Keratinocyte (primary cell): ENCODE results near the gene CRABP2. TPM values are rescaled to one million over a fixed set of nuclear protein-coding genes. Genes with fewer than 3 reads are reported as not detected.

Source experiments
- DNase-seq: peaks from one replicate; pipeline ENCODE4 v3.0.0-alpha.2; 2011; ENCODE audit warnings: low read depth, missing footprints, low spot score
- FAIRE-seq: peaks from 2 replicates; lab custom pipeline; 2011; peaks lifted over from hg19 to GRCh38; lab: Jason Lieb, UNC
- H2AFZ ChIP-seq: 2 replicates; pipeline ENCODE4 v1.6.0; 2012; ENCODE audit warnings: low read length, control low read depth, inconsistent platforms; ENCODE audit not compliant: control insufficient read depth
- H3K27ac ChIP-seq: 2 replicates; pipeline ENCODE4 v1.5.1; 2011; ENCODE audit warnings: low read length; ENCODE audit not compliant: control insufficient read depth, insufficient read depth
- H3K27me3 ChIP-seq: 3 replicates; pipeline ENCODE4 v1.6.0; 2011; ENCODE audit warnings: low read length; ENCODE audit not compliant: control insufficient read depth, insufficient read depth; ENCODE audit errors: extremely low read depth
- H3K36me3 ChIP-seq, 2 experiments: 2 replicates in 1 of 2; 3 replicates in 1 of 2; pipeline ENCODE4 v1.5.1; 2011; ENCODE audit warnings: low read length in 2 of 2, mild to moderate bottlenecking in 1 of 2; ENCODE audit not compliant: control insufficient read depth in 2 of 2, insufficient read depth in 2 of 2; ENCODE audit errors: extremely low read depth in 1 of 2
- H3K4me1 ChIP-seq: 3 replicates; pipeline ENCODE4 v1.5.1; 2011; ENCODE audit warnings: low read length; ENCODE audit not compliant: control insufficient read depth, insufficient read depth; ENCODE audit errors: extremely low read depth
- H3K4me2 ChIP-seq: 3 replicates; pipeline ENCODE4 v1.6.0; 2011; ENCODE audit warnings: low read depth, low read length; ENCODE audit not compliant: control insufficient read depth, insufficient read depth; ENCODE audit errors: extremely low read depth
- H3K4me3 ChIP-seq, 3 experiments: fragments of 200-600 bp in 1 of 3; sonication (generic) in 1 of 3; 2 replicates in 2 of 3; 3 replicates in 1 of 3; pipeline ENCODE4 v1.5.1; 2011 to 2016; ENCODE audit warnings: low read length in 3 of 3, mild to moderate bottlenecking in 3 of 3, control low read depth in 2 of 3, inconsistent platforms in 1 of 3, low read depth in 1 of 3, mixed read lengths in 1 of 3, mixed run types in 1 of 3, moderate library complexity in 1 of 3; ENCODE audit not compliant: control insufficient read depth in 2 of 3, insufficient read depth in 2 of 3; ENCODE audit errors: extremely low read depth in 1 of 3
- H3K79me2 ChIP-seq: 2 replicates; pipeline ENCODE4 v1.6.0; 2012; ENCODE audit warnings: low read length; ENCODE audit not compliant: control insufficient read depth, insufficient read depth
- H3K9ac ChIP-seq: 3 replicates; pipeline ENCODE4 v1.6.0; 2011; ENCODE audit warnings: low read length; ENCODE audit not compliant: control insufficient read depth, insufficient read depth; ENCODE audit errors: extremely low read depth
- H3K9me1 ChIP-seq: 3 replicates; pipeline ENCODE4 v1.6.0; 2011; ENCODE audit warnings: low read length; ENCODE audit not compliant: control insufficient read depth, insufficient read depth; ENCODE audit errors: extremely low read depth
- H3K9me3 ChIP-seq: 2 replicates; pipeline ENCODE4 v1.5.1; 2012; ENCODE audit warnings: low read depth, low read length; ENCODE audit not compliant: control insufficient read depth
- H4K20me1 ChIP-seq: 3 replicates; pipeline ENCODE4 v1.6.0; 2011; ENCODE audit warnings: low read length; ENCODE audit not compliant: control insufficient read depth, insufficient read depth; ENCODE audit errors: extremely low read depth
- CTCF ChIP-seq, 3 experiments: IDR thresholded peaks in 1 of 3; conservative IDR thresholded peaks in 1 of 3; optimal IDR thresholded peaks in 1 of 3; 2 replicates in 2 of 3; 3 replicates in 1 of 3; pipeline versions ENCODE3 to v1.5.1; 2011; ENCODE audit warnings: low read length in 3 of 3, mild to moderate bottlenecking in 3 of 3, moderate library complexity in 2 of 3, control low read depth in 1 of 3, inconsistent platforms in 1 of 3; ENCODE audit not compliant: insufficient read depth in 2 of 3; ENCODE audit errors: extremely low read depth in 1 of 3
- EZH2 ChIP-seq: IDR thresholded peaks from one replicate; pipeline ENCODE4 v1.6.1; 2012; ENCODE audit warnings: inconsistent platforms, mild to moderate bottlenecking, low read length, moderate library complexity
- dilution Hi-C: fragments of 300-500 bp; cut with MboI; formaldehyde crosslinking; loops from one replicate; pipeline ENCODE4 v1.7.0; 2020; ENCODE audit warnings: low sequenced_read_pairs; ENCODE audit not compliant: extremely low pct_ligation_motif_present
- polyA plus RNA-seq, 5 experiments: library from polyadenylated mRNA; depleted of rRNA in 3 of 5; stranded (reverse) in 3 of 5; stranded (forward) in 1 of 5; unstranded in 1 of 5; fragments of >200 nt; gene quantifications; 1 replicate in 1 of 5; 2 replicates in 3 of 5; 3 replicates in 1 of 5; pipeline versions ENCODE4 v1.2.1 to v1.2.3, GENCODE V29; 2011 to 2012; ENCODE audit warnings: missing spikeins in 2 of 5, low read depth in 1 of 5, low replicate concordance in 1 of 5

Gene CRABP2
- polyA plus RNA-seq, 1 donor (not counting 4 experiments of a cell fraction or from before 2014, with no cell fraction given), result 8.4 TPM

GRCh38 chr1:156663178-156663577, 42.2 kb downstream of the CRABP2 start:
- no peaks in the 10 kb centered on the region for H3K79me2 ChIP-seq
- TF ChIP-seq EZH2 (no peak), CTCF (optimal IDR thresholded peaks at IDR 0.05 in 1 of 3, IDR thresholded peaks at IDR 0.05 in 1 of 3, conservative IDR thresholded peaks at IDR 0.05 in 1 of 3; ENCODE audit: extremely low read depth in 1 of 3, insufficient read depth in 2 of 3, low read length in 3 of 3) (no peak)

GRCh38 chr1:156662800-156663055, 42.7 kb downstream of the CRABP2 start:
- Histone ChIP-seq H3K36me3 (no peaks in the 10 kb centered on the region), H4K20me1 (no peaks in the 10 kb centered on the region), H3K27me3 (peaks cover 5% of the 10 kb centered on the region), H3K9me3 (no peaks in the 10 kb centered on the region), H3K4me3 (no peak overlapping the region), H3K9ac (no peak overlapping the region), H2AFZ (no peak overlapping the region), H3K79me2 (no peaks in the 10 kb centered on the region), H3K4me1 (peaks cover 22% of the 10 kb centered on the region), H3K27ac (no peak overlapping the region), H3K9me1 (no peaks in the 10 kb centered on the region), H3K4me2 (no peak overlapping the region)
- TF ChIP-seq CTCF (optimal IDR thresholded peaks at IDR 0.05 in 1 of 3, IDR thresholded peaks at IDR 0.05 in 1 of 3, conservative IDR thresholded peaks at IDR 0.05 in 1 of 3; ENCODE audit: extremely low read depth in 1 of 3, insufficient read depth in 2 of 3, low read length in 3 of 3) (no peak), EZH2 (no peak)
- FAIRE-seq, result no peak
- no peak for DNase-seq
- dilution Hi-C loops, result no loop called here

More at GRCh38 chr1:156663178-156663577, 42.2 kb downstream of the CRABP2 start:
- FAIRE-seq (no peak), DNase-seq (no peak)
- peaks cover 22% of the 10 kb centered on the region for H3K4me1 ChIP-seq
- peaks cover 1% of the 10 kb centered on the region for H3K27me3 ChIP-seq
- no peaks in the 10 kb centered on the region for H3K9me3 ChIP-seq
- no peaks in the 10 kb centered on the region for H3K36me3 ChIP-seq
- H3K9me1 ChIP-seq, result no peaks in the 10 kb centered on the region
- H3K9ac ChIP-seq, result no peak overlapping the region
- no peak overlapping the region for H3K4me3 ChIP-seq
- no peak overlapping the region for H3K27ac ChIP-seq
- no peak overlapping the region for H3K4me2 ChIP-seq
- H2AFZ ChIP-seq, result no peak overlapping the region
- dilution Hi-C loops, result no loop called here
- H4K20me1 ChIP-seq, result no peaks in the 10 kb centered on the region
